HCT116 (cell line): ENCODE data around the gene RAB39B. TPM values are rescaled to one million over a fixed set of nuclear protein-coding genes. Genes with fewer than 3 reads are reported as not detected.

Source experiments
- ATAC-seq: fragments of 200-7000 bp; cut with Tn5 transposase; 2 replicates; pipeline ENCODE4 v1.9.1; 2020; ENCODE audit warnings: mild to moderate bottlenecking, moderate library complexity
- BruUV-seq: library from RNA; stranded (reverse); fragments of 400-500 nt; replicated peaks from 2 replicates; lab custom pipeline; 2021; lab: Mats Ljungman, UMichigan
- CTCF ChIA-PET: fragments of 300-600 bp; sonication (Branson Sonifier 250); formaldehyde crosslinking; loops from one replicate; lab custom pipeline; 2021; ENCODE audit warnings: antibody characterized with exemption; lab: Charles Lee
- POLR2A ChIA-PET: fragments of 300-600, 350-600 bp; sonication (Branson Sonifier 250); formaldehyde crosslinking; loops from one replicate; lab custom pipeline; 2021; ENCODE audit warnings: antibody characterized with exemption; lab: Charles Lee
- RAD21 ChIA-PET, 2 experiments: fragments of 300-600 bp; sonication (Branson Sonifier 250); formaldehyde crosslinking; loops; one replicate each; lab custom pipeline; 2023; ENCODE audit warnings: low total read pairs in 2 of 2; ENCODE audit not compliant: uncharacterized antibody in 2 of 2, unreplicated experiment in 2 of 2, low non-redundant PET in 1 of 2; lab: Charles Lee
- DNase-seq: peaks from one replicate; pipeline ENCODE4 v3.0.0-alpha.2; 2010; ENCODE audit warnings: low read depth, low spot score
- H2AFZ ChIP-seq: fragments of 200-600 bp; shearing (Covaris generic), sonication (generic); 2 replicates; pipeline ENCODE4 v1.6.1; 2017; ENCODE audit warnings: low read depth, mixed run types, mixed read lengths, antibody characterized with exemption, low read length; ENCODE audit not compliant: poor library complexity, severe bottlenecking
- H3K27ac ChIP-seq: 2 replicates; pipeline ENCODE4 v1.5.1; 2012; ENCODE audit warnings: low read depth, low read length
- H3K27me3 ChIP-seq: fragments of 200-600 bp; sonication (generic); 2 replicates; pipeline ENCODE4 v1.6.1; 2016; ENCODE audit warnings: mixed run types, low read length, mixed read lengths; ENCODE audit not compliant: insufficient read depth
- H3K36me3 ChIP-seq, 2 experiments: fragments of 200-500 bp in 1 of 2; fragments of 200-600 bp in 1 of 2; sonication (Bioruptor generic) in 1 of 2; sonication (generic) in 1 of 2; 2 replicates each; pipeline versions ENCODE4 v1.5.1 to v1.6.1; 2014 to 2016; ENCODE audit warnings: low read length in 2 of 2, inconsistent platforms in 1 of 2, mixed read lengths in 1 of 2, mixed run types in 1 of 2; ENCODE audit not compliant: insufficient read depth in 2 of 2, control insufficient read depth in 1 of 2
- H3K4me1 ChIP-seq, 2 experiments: fragments of 200-600 bp in 1 of 2; sonication (generic) in 1 of 2; 2 replicates each; pipeline versions ENCODE4 v1.5.1 to v1.6.1; 2012 to 2017; ENCODE audit warnings: low read length in 2 of 2, inconsistent platforms in 1 of 2, mild to moderate bottlenecking in 1 of 2, mixed read lengths in 1 of 2, mixed run types in 1 of 2, moderate library complexity in 1 of 2; ENCODE audit not compliant: insufficient read depth in 2 of 2, control insufficient read depth in 1 of 2
- H3K4me2 ChIP-seq: fragments of 200-600 bp; sonication (generic); 2 replicates; pipeline ENCODE4 v1.6.1; 2017; ENCODE audit warnings: mixed run types, low read length, mixed read lengths
- H3K4me3 ChIP-seq, 2 experiments: fragments of 200-600 bp in 1 of 2; sonication (generic) in 1 of 2; replicated peaks in 1 of 2; 2 replicates each; pipeline ENCODE4 v1.5.1; 2011 to 2016; ENCODE audit warnings: low read length in 2 of 2, control low read depth in 1 of 2, low read depth in 1 of 2, mild to moderate bottlenecking in 1 of 2, mixed read lengths in 1 of 2, mixed run types in 1 of 2
- H3K79me2 ChIP-seq: fragments of 200-600 bp; sonication (generic); 2 replicates; pipeline ENCODE4 v1.6.1; 2017; ENCODE audit warnings: mild to moderate bottlenecking, mixed run types, low read length, moderate library complexity, mixed read lengths; ENCODE audit not compliant: insufficient read depth
- H3K9ac ChIP-seq: fragments of 200-600 bp; sonication (generic); 2 replicates; pipeline ENCODE4 v1.6.1; 2016; ENCODE audit warnings: low read length, mixed read lengths
- H3K9me2 ChIP-seq: fragments of 200-600 bp; sonication (generic), shearing (Covaris generic); 2 replicates; pipeline ENCODE4 v1.6.1; 2017; ENCODE audit warnings: mixed run types, mild to moderate bottlenecking, moderate library complexity; ENCODE audit not compliant: insufficient read depth
- H3K9me3 ChIP-seq, 2 experiments: fragments of 200-500 bp in 1 of 2; fragments of 200-600 bp in 1 of 2; sonication (Bioruptor generic) in 1 of 2; sonication (generic) in 1 of 2; 2 replicates each; pipeline ENCODE4 v1.6.1; 2014 to 2017; ENCODE audit warnings: low read length in 2 of 2, mixed read lengths in 2 of 2, inconsistent platforms in 1 of 2, low read depth in 1 of 2, mild to moderate bottlenecking in 1 of 2, mixed run types in 1 of 2, moderate library complexity in 1 of 2; ENCODE audit not compliant: control insufficient read depth in 1 of 2, insufficient read depth in 1 of 2
- H4K20me1 ChIP-seq: fragments of 200-600 bp; sonication (generic), shearing (Covaris generic); 2 replicates; pipeline ENCODE4 v1.6.1; 2017; ENCODE audit warnings: mixed run types, mild to moderate bottlenecking, moderate library complexity; ENCODE audit not compliant: insufficient read depth
- ELF1 ChIP-seq: IDR thresholded peaks from 2 replicates; pipeline ENCODE4 v1.6.1; 2012; ENCODE audit warnings: low read depth, borderline replicate concordance
- POLR2AphosphoS5 ChIP-seq: IDR thresholded peaks from 2 replicates; pipeline ENCODE4 v1.6.1; 2011; ENCODE audit warnings: mild to moderate bottlenecking, low read depth, low read length, moderate library complexity
- SIN3A ChIP-seq: IDR thresholded peaks from 2 replicates; pipeline ENCODE4 v1.6.1; 2012; ENCODE audit warnings: low read depth
- SP1 ChIP-seq: IDR thresholded peaks from 2 replicates; pipeline ENCODE4 v1.6.1; 2012; ENCODE audit warnings: low read depth
- YY1 ChIP-seq: IDR thresholded peaks from 2 replicates; pipeline ENCODE4 v1.6.1; 2011; ENCODE audit warnings: low read length, low read depth, moderate library complexity, mild to moderate bottlenecking; ENCODE audit not compliant: insufficient replicate concordance; ENCODE audit errors: extremely low read depth
- ZFX ChIP-seq: fragments of 450-650 bp; IDR thresholded peaks from 2 replicates; pipeline ENCODE4 v1.6.1; 2017
- intact Hi-C: fragments of 100-400 bp; cut with micrococcal nuclease; formaldehyde crosslinking; loops from 2 replicates; pipeline ENCODE4 v1.10.0; 2022
- total RNA-seq: library from RNA; stranded (reverse); gene quantifications from one replicate; pipeline ENCODE4 v1.2.1, GENCODE V29; 2021; ENCODE audit not compliant: unreplicated experiment
- TF ChIP-seq, protein P1 (sequence below), 3 experiments: fragments of 200-600 bp in 1 of 3; sonication (generic) in 1 of 3; IDR thresholded peaks in 2 of 3; conservative IDR thresholded peaks in 1 of 3; 2 replicates each; pipeline ENCODE4 v1.5.1; 2012 to 2017; ENCODE audit warnings: low read depth in 2 of 3, low read length in 2 of 3, antibody characterized with exemption in 1 of 3, borderline replicate concordance in 1 of 3, control low read depth in 1 of 3, mild to moderate bottlenecking in 1 of 3, mixed read lengths in 1 of 3, mixed run types in 1 of 3, moderate library complexity in 1 of 3; ENCODE audit not compliant: insufficient read depth in 1 of 3
- TF ChIP-seq, protein P2 (sequence below): IDR thresholded peaks from 2 replicates; pipeline ENCODE4 v1.6.1; 2012; ENCODE audit warnings: low read depth

RAB39B gene
- total RNA-seq, 1 experiment from 2014 or later, result 0.10 TPM

DNA sequence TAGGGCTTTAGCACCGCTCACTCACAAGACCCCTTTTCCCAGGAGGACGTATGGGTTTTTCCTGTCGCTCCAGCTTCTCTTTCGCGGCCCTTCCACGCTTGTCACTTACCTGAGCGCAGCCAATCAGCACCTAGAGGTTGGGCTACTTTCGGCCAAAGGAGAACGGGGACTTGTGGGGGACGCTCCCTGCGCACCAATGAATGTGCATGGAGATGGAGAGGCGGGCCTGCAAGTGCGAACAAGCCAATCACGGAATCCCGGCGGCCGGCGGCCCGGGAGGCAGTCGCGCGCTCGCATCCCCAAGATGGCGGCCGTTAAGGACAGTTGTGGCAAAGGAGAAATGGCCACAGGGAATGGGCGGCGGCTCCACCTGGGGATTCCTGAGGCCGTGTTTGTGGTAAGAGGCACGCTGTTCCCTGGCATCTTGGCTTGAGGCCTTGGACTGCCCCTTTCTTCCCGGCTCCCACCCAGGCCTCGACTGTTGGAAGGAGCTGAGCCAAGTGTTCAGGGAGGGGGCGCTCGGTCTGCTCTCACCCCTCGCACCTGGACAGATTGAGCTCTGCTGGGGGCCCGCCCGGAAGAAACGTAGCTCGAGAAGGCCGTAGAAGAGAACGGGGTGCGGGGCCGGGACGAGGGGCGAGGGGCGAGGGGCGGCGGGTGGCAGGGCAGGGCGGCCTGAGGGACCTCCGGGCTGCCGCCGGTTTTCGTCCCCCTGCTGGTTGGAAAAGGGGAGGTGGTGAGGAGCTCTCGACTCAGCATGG is 47.9 kb downstream of the RAB39B start, which contains the start of gene VBP1:
Gene VBP1 (plus strand): TSS at position 282 of the 761 bp plus-strand sequence. CDS start 23 bp downstream, at position 305.
- peak within 1 kb of the TSS; percentile 80 for H3K4me2 ChIP-seq
- peak within 1 kb of the TSS; percentile 67 for H3K27ac ChIP-seq
- ATAC-seq, result peak; percentile 97
- H3K79me2 ChIP-seq, result peaks cover 50% of the 10 kb centered on the region
- peak; percentile 88 for DNase-seq
- no peaks in the 10 kb centered on the region for H3K27me3 ChIP-seq
- H3K9me2 ChIP-seq, result no peaks in the 10 kb centered on the region
- intact Hi-C loops, result no loop called here
- H2AFZ ChIP-seq, result no peak within 1 kb of the TSS
- RAD21 ChIA-PET, result no interaction called here
- BruUV-seq, result no TSS peak
- H3K36me3 ChIP-seq, result no peaks in the 10 kb centered on the region
- CTCF ChIA-PET, result interaction anchor here (0.6 to 1.7 kb wide), 6 partner anchors 10 to 299 kb away, joined by 3 to 13 read pairs (median 4); no protein-coding TSS in a partner anchor
- POLR2A ChIA-PET, result interaction anchor here (1.6 kb wide), 1 partner anchor 9 kb away, joined by 6 read pairs; no protein-coding TSS in a partner anchor
- peak within 1 kb of the TSS; percentile 64 to 78 for H3K4me3 ChIP-seq
- H3K9ac ChIP-seq, result peak within 1 kb of the TSS; percentile 87
- no peaks in the 10 kb centered on the region for H4K20me1 ChIP-seq
- TF ChIP-seq ELF1 (no peak), SP1 (peak; percentile 91), ZFX (peak; percentile 22; the same call in 1 of the 2 replicates), SIN3A (peak; percentile 40; the same call in 1 of the 2 replicates), POLR2AphosphoS5 (peak; percentile 24; the same call in 1 of the 2 replicates), YY1 (peak; percentile 89)
- TF ChIP-seq, protein P1, sequence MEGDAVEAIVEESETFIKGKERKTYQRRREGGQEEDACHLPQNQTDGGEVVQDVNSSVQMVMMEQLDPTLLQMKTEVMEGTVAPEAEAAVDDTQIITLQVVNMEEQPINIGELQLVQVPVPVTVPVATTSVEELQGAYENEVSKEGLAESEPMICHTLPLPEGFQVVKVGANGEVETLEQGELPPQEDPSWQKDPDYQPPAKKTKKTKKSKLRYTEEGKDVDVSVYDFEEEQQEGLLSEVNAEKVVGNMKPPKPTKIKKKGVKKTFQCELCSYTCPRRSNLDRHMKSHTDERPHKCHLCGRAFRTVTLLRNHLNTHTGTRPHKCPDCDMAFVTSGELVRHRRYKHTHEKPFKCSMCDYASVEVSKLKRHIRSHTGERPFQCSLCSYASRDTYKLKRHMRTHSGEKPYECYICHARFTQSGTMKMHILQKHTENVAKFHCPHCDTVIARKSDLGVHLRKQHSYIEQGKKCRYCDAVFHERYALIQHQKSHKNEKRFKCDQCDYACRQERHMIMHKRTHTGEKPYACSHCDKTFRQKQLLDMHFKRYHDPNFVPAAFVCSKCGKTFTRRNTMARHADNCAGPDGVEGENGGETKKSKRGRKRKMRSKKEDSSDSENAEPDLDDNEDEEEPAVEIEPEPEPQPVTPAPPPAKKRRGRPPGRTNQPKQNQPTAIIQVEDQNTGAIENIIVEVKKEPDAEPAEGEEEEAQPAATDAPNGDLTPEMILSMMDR (IDR thresholded peaks at IDR 0.05 in 2 of 3, conservative IDR thresholded peaks at IDR 0.05 in 1 of 3; ENCODE audit: borderline replicate concordance in 1 of 3, insufficient read depth in 1 of 3, low read depth in 2 of 3, low read length in 2 of 3), result peak; percentile 29 to 44 (median 34); a peak in 4 of 6 replicates
- TF ChIP-seq, protein P2, sequence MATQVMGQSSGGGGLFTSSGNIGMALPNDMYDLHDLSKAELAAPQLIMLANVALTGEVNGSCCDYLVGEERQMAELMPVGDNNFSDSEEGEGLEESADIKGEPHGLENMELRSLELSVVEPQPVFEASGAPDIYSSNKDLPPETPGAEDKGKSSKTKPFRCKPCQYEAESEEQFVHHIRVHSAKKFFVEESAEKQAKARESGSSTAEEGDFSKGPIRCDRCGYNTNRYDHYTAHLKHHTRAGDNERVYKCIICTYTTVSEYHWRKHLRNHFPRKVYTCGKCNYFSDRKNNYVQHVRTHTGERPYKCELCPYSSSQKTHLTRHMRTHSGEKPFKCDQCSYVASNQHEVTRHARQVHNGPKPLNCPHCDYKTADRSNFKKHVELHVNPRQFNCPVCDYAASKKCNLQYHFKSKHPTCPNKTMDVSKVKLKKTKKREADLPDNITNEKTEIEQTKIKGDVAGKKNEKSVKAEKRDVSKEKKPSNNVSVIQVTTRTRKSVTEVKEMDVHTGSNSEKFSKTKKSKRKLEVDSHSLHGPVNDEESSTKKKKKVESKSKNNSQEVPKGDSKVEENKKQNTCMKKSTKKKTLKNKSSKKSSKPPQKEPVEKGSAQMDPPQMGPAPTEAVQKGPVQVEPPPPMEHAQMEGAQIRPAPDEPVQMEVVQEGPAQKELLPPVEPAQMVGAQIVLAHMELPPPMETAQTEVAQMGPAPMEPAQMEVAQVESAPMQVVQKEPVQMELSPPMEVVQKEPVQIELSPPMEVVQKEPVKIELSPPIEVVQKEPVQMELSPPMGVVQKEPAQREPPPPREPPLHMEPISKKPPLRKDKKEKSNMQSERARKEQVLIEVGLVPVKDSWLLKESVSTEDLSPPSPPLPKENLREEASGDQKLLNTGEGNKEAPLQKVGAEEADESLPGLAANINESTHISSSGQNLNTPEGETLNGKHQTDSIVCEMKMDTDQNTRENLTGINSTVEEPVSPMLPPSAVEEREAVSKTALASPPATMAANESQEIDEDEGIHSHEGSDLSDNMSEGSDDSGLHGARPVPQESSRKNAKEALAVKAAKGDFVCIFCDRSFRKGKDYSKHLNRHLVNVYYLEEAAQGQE, result no peak
- H3K4me1 ChIP-seq, result peaks cover 0 to 14% of the 10 kb centered on the region in 2 experiments; a peak in 2 of 4 replicates
- H3K9me3 ChIP-seq, result no peaks in the 10 kb centered on the region
